ENCODE measurements around the gene ZDHHC7. TPM values are rescaled to one million over a fixed set of nuclear protein-coding genes. Genes with fewer than 3 reads are reported as not detected.
A peak's percentile ranks its signal among the peaks of the same experiment; 100 is the strongest.
"Not testable (repeated sequence)": the region's sequence is repeated elsewhere in the genome, so short reads cannot be mapped to it uniquely, and the experiment has no call there.

Gene ZDHHC7
- total RNA-seq, 2 experiments from 2014 or later, result 25.1 to 27.8 TPM

DNA sequence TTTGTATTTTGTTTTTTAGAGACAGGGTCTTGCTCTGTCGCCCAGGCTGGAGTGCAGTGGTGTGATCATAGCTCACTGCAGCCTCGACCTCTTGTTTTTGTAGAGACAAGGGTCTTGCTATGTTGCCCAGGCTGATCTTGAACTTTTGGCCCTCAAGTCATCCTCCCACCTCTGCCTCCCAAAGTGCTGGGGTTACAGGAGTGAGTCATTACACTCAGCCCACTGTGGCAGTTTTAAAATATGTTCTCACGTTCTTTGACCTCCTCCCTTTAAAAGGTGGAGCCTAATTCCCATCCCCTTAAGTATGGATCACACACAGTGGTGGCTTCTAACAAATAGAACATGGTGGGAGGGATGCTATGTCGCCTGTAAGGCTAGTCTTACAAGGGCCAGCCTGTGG, 67.7 kb downstream of the ZDHHC7 start:
- no peaks in the 10 kb centered on the region for H3K36me3 Mint-ChIP-seq (ENCODE audit: low read depth)
- no peaks in the 10 kb centered on the region for H3K4me1 Mint-ChIP-seq
- intact Hi-C loops (cut with DNase I, micrococcal nuclease), result no loop called here
- peaks cover 2% of the 10 kb centered on the region for H3K27me3 Mint-ChIP-seq
- no peak overlapping the region for H3K4me3 Mint-ChIP-seq
- DNase-seq (no peak), ATAC-seq (no peak)
- ChIA-PET CTCF (interaction anchor here (0.7 kb wide), 1 partner anchor 21 kb away, joined by 5 read pairs; no protein-coding TSS in a partner anchor), POLR2A (no interaction called here)
- H3K27ac Mint-ChIP-seq, result no peak overlapping the region
- peaks cover 1% of the 10 kb centered on the region for H3K9me3 Mint-ChIP-seq (ENCODE audit: low read depth)

DNA sequence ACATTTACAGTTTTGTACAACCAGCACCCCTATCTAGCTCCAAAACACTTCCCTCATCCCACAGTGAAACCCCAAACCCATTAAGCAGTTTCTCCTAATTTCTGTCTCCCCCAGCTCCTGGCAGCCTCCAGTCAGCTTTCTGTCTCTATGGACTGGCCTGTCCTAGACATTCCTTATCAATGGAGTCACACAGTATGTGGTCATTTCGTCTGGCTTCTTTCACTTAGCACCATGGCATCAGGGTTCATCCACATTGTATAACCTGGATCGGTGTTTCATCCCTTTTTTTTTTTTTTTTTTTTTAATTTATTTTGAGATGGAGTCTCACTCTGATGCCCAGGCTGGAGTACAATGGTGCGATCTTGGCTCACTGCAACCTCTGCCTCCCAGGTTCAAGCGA, 68.5 kb downstream of the ZDHHC7 start:
- no peak overlapping the region for H3K4me3 Mint-ChIP-seq
- CTCF ChIA-PET, result interaction anchor here (0.5 kb wide), 1 partner anchor 29 kb away, joined by 3 read pairs; no protein-coding TSS in a partner anchor
- intact Hi-C loops (cut with DNase I, micrococcal nuclease), result no loop called here
- H3K9me3 Mint-ChIP-seq (ENCODE audit: low read depth), result peaks cover 1% of the 10 kb centered on the region
- no peak for ATAC-seq
- peaks cover 2% of the 10 kb centered on the region for H3K27me3 Mint-ChIP-seq
- H3K4me1 Mint-ChIP-seq, result no peaks in the 10 kb centered on the region
- POLR2A ChIA-PET, result no interaction called here
- no peaks in the 10 kb centered on the region for H3K36me3 Mint-ChIP-seq (ENCODE audit: low read depth)
- H3K27ac Mint-ChIP-seq, result no peak overlapping the region
- no peak for DNase-seq

DNA sequence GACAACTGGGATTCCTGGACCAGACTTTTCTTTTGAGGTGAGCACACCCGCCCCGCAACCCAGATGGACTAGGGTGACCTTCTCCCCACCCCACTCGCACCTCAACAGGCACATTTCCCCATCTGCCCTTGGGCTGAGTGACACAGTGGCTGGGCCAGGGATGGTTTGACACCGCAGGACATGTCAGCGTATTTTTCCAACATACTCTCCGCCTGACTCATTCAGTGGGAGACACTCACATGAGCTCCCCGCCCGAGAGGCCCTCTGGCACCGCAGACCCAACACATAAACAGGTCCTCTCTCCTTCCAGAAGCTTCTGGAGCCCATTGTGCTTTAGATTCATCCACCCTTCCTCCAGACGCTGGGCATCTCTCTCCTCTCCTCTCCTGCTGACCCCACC, 69.4 kb downstream of the ZDHHC7 start:
- no peak overlapping the region for H3K27ac Mint-ChIP-seq
- ChIA-PET POLR2A (no interaction called here), CTCF (interaction anchor here (0.5 kb wide), 1 partner anchor 30 kb away, joined by 3 read pairs; no protein-coding TSS in a partner anchor)
- DNase-seq, result no peak
- H3K36me3 Mint-ChIP-seq (ENCODE audit: low read depth), result no peaks in the 10 kb centered on the region
- no peak for ATAC-seq
- no peaks in the 10 kb centered on the region for H3K4me1 Mint-ChIP-seq
- H3K9me3 Mint-ChIP-seq (ENCODE audit: low read depth), result peaks cover 1% of the 10 kb centered on the region
- no peak overlapping the region for H3K4me3 Mint-ChIP-seq
- intact Hi-C loops (cut with DNase I, micrococcal nuclease), result no loop called here
- H3K27me3 Mint-ChIP-seq, result peaks cover 2% of the 10 kb centered on the region

DNA sequence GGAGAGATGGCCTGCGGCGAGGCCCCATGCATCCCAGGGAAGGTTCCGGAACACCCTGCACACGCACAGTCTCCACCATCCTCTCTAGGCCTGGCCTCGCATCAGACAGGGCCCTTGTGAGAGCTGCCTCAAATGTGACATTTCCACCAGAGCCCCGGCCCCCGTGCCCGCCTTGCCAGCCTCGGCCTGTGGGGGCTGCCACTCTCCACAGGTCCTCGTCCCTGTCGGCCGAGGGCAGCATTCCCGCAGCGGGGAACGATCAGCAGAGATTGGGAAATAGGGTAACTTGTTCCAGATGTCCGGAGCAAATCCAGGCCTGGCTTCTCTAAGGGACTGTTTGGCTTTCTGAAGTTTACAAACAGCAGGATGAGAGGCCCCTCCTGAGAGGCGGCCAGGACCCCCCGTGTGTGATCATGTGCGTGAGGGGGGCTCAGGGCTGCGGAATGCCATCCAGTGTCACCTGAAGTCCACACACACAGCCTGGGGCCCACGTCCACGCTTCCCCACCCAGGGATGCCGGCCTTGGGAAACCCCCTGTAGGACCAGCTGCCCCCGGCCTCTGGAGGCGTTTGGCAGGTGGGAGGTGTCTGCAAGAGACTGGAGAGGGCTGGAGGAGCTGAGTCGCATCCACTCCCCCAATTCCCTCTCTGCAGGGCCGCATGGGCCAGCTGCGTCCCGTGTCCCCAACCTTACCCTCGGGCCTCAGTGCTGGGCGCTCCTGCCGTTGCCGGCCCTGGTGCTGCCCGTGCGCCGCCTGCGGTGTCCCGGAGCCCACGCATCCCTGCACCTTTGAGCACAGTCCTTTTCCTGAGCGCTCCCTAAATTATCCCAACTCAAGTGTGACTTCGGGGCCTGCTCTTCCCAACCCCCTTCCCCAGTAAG, 70.4 kb downstream of the ZDHHC7 start:
- Mint-ChIP-seq H3K36me3 (ENCODE audit: low read depth) (no peaks in the 10 kb centered on the region), H3K4me3 (no peak overlapping the region), H3K4me1 (no peaks in the 10 kb centered on the region), H3K27me3 (peaks cover 2% of the 10 kb centered on the region), H3K27ac (no peak overlapping the region), H3K9me3 (ENCODE audit: low read depth) (peaks cover 1% of the 10 kb centered on the region)
- intact Hi-C loops (cut with DNase I, micrococcal nuclease), result no loop called here
- CTCF ChIA-PET, result no interaction called here
- DNase-seq, result no peak
- no peak for ATAC-seq
- POLR2A ChIA-PET, result no interaction called here

DNA sequence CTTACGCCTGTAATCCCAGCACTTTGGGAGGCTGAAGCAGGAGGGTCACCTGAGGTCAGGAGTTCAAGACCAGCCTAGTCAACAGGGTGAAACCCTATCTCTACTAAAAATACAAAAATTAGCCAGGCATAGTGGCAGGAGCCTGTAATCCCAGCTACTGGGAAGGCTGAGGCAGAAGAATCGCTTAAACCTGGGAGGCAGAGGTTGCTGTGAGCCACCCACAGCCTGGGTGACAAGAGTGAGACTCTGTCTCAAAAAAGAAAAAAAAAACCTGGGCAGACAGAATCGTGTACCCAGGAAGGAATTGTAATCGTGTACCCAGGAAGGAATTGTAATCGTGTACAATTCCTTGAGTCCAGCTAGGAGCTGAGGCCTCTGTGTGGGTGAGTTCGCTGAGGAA, 72.7 kb downstream of the ZDHHC7 start:
- H3K4me1 Mint-ChIP-seq; H3K9me3 Mint-ChIP-seq (ENCODE audit: low read depth); POLR2A ChIA-PET; intact Hi-C loops (cut with DNase I, micrococcal nuclease); H3K36me3 Mint-ChIP-seq (ENCODE audit: low read depth); H3K27ac Mint-ChIP-seq; DNase-seq; H3K27me3 Mint-ChIP-seq; H3K4me3 Mint-ChIP-seq; ATAC-seq: not testable (repeated sequence)
- CTCF ChIA-PET, result interaction anchor here (0.6 to 1.6 kb wide), 3 partner anchors 13 to 950 kb away, joined by 3 to 4 read pairs (median 4); no protein-coding TSS in a partner anchor

DNA sequence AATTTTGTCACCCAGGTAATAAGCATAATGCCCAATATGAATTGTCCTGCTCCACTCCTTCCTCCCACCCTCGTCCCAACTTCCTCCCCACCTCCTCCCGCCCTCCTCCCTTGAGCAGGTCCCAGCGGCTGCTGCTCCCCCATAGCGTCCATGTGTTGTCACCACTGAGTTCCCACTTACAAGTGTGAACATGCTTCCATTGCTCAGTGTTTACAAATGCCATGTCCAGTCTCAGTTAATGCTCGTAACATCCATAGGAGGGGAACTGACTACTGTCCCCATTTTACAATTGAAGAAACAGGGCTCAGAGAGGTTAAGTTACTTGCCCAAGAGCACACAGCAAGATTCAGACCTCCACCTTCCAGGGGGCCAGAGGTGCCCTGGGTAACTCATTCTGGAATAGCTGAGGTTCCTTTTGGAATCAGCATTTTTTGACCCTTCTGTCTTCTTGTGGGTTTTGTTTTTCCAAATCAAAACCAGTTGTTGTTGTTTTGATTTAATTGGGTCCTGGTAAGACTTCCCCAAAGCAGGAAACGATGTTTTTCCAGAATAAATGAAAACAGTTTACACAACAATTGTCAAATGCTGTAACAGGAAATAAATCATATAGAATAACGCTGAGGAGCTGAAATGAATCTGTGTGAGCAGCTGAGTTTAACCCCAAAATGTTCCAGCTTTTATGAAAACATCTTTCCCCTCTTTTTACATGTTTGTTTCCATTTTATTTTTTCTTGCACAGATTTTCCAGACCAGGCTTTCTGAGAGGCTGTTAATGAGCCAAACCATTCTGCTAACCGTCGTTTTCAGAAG, 73.9 kb downstream of the ZDHHC7 start:
- Mint-ChIP-seq H3K4me1 (no peaks in the 10 kb centered on the region), H3K4me3 (no peak overlapping the region), H3K36me3 (ENCODE audit: low read depth) (no peaks in the 10 kb centered on the region), H3K27ac (no peak overlapping the region), H3K9me3 (ENCODE audit: low read depth) (no peaks in the 10 kb centered on the region), H3K27me3 (peaks cover 2% of the 10 kb centered on the region)
- POLR2A ChIA-PET, result no interaction called here
- ATAC-seq (no peak), DNase-seq (no peak)
- CTCF ChIA-PET, result interaction anchor here (0.6 to 1.6 kb wide), 3 partner anchors 11 to 386 kb away, joined by 3 to 4 read pairs (median 3); no protein-coding TSS in a partner anchor
- intact Hi-C loops (cut with DNase I, micrococcal nuclease), result no loop called here

DNA sequence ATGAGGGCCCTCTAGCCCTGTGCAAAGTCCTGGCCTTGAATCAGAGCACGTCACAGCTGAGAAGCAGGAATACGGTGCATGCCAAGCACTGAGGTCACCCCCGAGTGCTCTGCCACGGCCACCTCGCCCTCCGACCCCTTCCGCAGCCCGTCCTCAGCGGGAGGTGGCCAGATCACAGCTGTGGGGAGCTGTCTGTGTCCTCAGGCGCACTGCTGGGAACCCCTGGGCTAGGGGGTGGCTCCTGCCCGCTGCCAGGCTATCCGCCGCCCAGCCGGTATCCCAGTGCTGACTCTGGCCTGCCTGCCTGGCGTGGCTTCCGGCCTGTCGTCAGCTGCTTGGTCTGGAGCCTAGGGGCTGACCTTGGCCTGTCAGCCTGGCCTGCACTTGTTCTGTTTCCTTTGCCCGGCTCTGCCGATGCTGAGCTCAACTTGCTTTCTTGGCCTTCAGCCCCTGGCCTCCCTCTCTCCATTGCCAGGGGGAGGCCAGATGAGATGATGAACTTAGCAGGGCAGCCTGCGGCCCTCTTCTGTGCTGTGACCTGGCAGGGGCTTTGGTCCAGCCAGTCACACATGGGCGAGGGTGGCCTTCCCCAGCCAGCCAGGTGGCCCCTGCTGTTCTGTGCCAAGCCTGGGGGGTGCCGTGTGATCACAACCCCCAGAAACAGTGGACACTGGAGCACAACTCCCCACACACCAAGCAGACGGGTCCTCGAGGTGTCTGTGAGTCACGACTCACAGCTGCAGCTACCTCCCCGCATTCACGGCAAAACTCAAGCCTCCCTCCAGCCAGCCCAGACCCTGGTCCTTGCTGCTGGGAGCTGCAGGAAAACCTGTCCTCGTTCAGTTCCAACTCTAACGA, 77.3 kb downstream of the ZDHHC7 start:
- H3K4me1 Mint-ChIP-seq, result peaks cover 2% of the 10 kb centered on the region
- no peak for DNase-seq
- H3K27ac Mint-ChIP-seq, result no peak overlapping the region
- no peaks in the 10 kb centered on the region for H3K9me3 Mint-ChIP-seq (ENCODE audit: low read depth)
- ChIA-PET CTCF (interaction anchor here (0.6 to 1.9 kb wide), 4 partner anchors 18 to 70 kb away, joined by 3 to 6 read pairs (median 4); no protein-coding TSS in a partner anchor), POLR2A (no interaction called here)
- ATAC-seq, result no peak
- H3K4me3 Mint-ChIP-seq, result no peak overlapping the region
- no peaks in the 10 kb centered on the region for H3K36me3 Mint-ChIP-seq (ENCODE audit: low read depth)
- intact Hi-C loops (cut with DNase I, micrococcal nuclease), result no loop called here
- H3K27me3 Mint-ChIP-seq, result no peaks in the 10 kb centered on the region

DNA sequence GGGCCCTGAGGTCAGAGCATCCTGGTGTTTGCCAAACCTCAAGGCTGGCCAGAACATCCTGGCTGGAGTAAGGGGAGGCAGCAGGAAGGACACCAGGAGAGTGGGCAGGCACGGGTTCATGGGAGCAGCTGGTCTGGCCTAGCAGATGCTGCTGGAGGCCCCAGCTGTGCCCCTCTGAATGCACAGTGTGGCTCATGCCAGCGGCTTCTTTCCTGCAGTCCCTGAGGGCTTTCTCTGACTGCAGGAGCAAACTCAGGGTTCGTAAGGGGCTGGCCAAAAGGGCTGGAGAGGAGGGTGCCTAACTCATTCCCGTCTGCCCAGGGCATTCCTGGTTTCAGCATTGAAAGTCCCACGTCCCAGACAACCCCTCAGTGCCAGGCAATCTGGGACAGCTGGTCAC, 78.7 kb downstream of the ZDHHC7 start:
- Mint-ChIP-seq H3K9me3 (ENCODE audit: low read depth) (no peaks in the 10 kb centered on the region), H3K4me1 (peaks cover 2% of the 10 kb centered on the region), H3K27me3 (no peaks in the 10 kb centered on the region), H3K4me3 (no peak overlapping the region), H3K36me3 (ENCODE audit: low read depth) (no peaks in the 10 kb centered on the region), H3K27ac (no peak overlapping the region)
- POLR2A ChIA-PET, result interaction anchor here (0.7 kb wide), 1 partner anchor 231 kb away, joined by 3 read pairs; no protein-coding TSS in a partner anchor
- intact Hi-C loops (cut with DNase I, micrococcal nuclease), result no loop called here
- DNase-seq (no peak), ATAC-seq (no peak)
- CTCF ChIA-PET, result interaction anchor here (0.8 to 1.7 kb wide), 4 partner anchors 19 to 39 kb away, joined by 3 to 7 read pairs (median 4); no protein-coding TSS in a partner anchor

DNA sequence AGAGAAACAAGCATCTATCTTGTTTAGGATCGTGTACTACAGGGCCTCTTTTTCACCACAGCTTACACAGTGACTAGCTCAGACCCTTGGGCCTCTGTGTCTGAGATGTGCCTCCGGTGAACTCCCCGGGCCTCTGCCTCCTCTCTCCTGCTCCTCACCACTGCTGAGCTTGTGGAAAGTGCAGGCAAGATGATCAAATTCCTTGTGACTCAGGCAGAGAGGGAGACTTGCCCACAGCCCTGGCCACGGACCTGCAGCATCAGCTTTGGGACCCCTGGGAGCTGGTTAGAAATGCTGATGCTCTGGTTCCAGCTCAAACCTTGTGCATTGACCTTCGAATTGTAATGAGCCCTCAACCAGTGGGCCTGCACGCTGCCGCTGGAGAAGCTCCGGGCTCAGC, 79.8 kb downstream of the ZDHHC7 start:
- intact Hi-C loops (cut with DNase I, micrococcal nuclease), result no loop called here
- POLR2A ChIA-PET, result no interaction called here

DNA sequence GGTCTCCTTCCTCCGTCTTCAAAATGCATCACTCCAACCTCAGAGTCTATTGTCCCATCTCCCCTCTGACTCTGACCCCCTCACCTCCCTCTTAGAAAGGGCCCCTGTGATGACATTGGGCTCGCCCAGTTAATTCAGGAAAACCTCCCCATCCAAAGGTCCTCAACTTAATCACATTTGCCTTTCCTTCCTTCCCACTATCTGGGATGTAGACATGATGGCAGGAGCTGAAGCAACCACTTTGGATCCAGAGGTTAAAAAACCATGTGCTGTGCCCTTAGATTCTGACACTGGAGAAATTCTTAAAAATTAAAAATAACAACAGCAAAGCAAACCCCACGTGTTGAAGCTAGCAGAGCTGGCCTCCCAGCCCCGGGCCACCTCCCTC, 80.2 kb downstream of the ZDHHC7 start:
- no peaks in the 10 kb centered on the region for H3K27me3 Mint-ChIP-seq
- peak overlapping the region; percentile 37 for H3K4me3 Mint-ChIP-seq
- H3K36me3 Mint-ChIP-seq (ENCODE audit: low read depth), result no peaks in the 10 kb centered on the region
- ChIA-PET POLR2A (no interaction called here), CTCF (interaction anchor here (1.3 to 1.7 kb wide), 2 partner anchors 21 to 40 kb away, joined by 4 to 7 read pairs; no protein-coding TSS in a partner anchor)
- peak overlapping the region; percentile 17 for H3K27ac Mint-ChIP-seq
- H3K9me3 Mint-ChIP-seq (ENCODE audit: low read depth), result no peaks in the 10 kb centered on the region
- DNase-seq, result no peak
- intact Hi-C loops (cut with DNase I, micrococcal nuclease), result no loop called here
- peak; percentile 13 for ATAC-seq
- H3K4me1 Mint-ChIP-seq, result peaks cover 2% of the 10 kb centered on the region

More for the DNA sequence above, 79.8 kb downstream of the ZDHHC7 start:
- ATAC-seq (peak; percentile 31), DNase-seq (no peak)
- Mint-ChIP-seq H3K9me3 (ENCODE audit: low read depth) (no peaks in the 10 kb centered on the region), H3K4me3 (peak overlapping the region; percentile 37), H3K36me3 (ENCODE audit: low read depth) (no peaks in the 10 kb centered on the region), H3K27me3 (no peaks in the 10 kb centered on the region), H3K27ac (no peak overlapping the region), H3K4me1 (peaks cover 2% of the 10 kb centered on the region)
- CTCF ChIA-PET, result interaction anchor here (0.7 to 1.7 kb wide), 4 partner anchors 21 to 681 kb away, joined by 3 to 7 read pairs (median 4); partner anchors contain the start of gene GSE1

Data from activated CD4-positive, alpha-beta T cell treated with anti-CD3 and anti-CD28 coated beads for 36 hours (primary cell).